Fibroblast of lung (primary cell): ENCODE measurements around the gene KLHL26. TPM values are rescaled to one million over a fixed set of nuclear protein-coding genes. Genes with fewer than 3 reads are reported as not detected.

ENCODE experiments used
- DNase-seq, 2 donors: peaks; one replicate each; pipeline versions ENCODE4 v3.0.0 to v3.0.0-alpha.2; 2010; ENCODE audit warnings: low read depth in 2 of 2
- H2AFZ ChIP-seq: 2 replicates; pipeline ENCODE4 v1.5.1; 2012; ENCODE audit warnings: low read length, control low read depth, inconsistent platforms
- H3K27ac ChIP-seq: 2 replicates; pipeline ENCODE4 v1.5.1; 2011; ENCODE audit warnings: low read length, control low read depth; ENCODE audit not compliant: insufficient read depth
- H3K27me3 ChIP-seq: 2 replicates; pipeline ENCODE4 v1.5.1; 2011; ENCODE audit warnings: mild to moderate bottlenecking, low read length; ENCODE audit not compliant: control insufficient read depth, insufficient read depth
- H3K36me3 ChIP-seq: 2 replicates; pipeline ENCODE4 v1.5.1; 2011; ENCODE audit warnings: low read length; ENCODE audit not compliant: control insufficient read depth, insufficient read depth
- H3K4me1 ChIP-seq: 2 replicates; pipeline ENCODE4 v1.5.1; 2011; ENCODE audit warnings: low read length; ENCODE audit not compliant: control insufficient read depth, insufficient read depth; ENCODE audit errors: extremely low read depth
- H3K4me2 ChIP-seq: 2 replicates; pipeline ENCODE4 v1.5.1; 2011; ENCODE audit warnings: low read length, control low read depth; ENCODE audit not compliant: insufficient read depth; ENCODE audit errors: extremely low read depth
- H3K4me3 ChIP-seq, 4 experiments: fragments of 200-600 bp in 1 of 4; sonication (generic) in 1 of 4; replicated peaks in 1 of 4; 2 replicates each; pipeline ENCODE4 v1.5.1; 2011 to 2016; ENCODE audit warnings: low read length in 4 of 4, low read depth in 3 of 4, mild to moderate bottlenecking in 3 of 4, control low read depth in 2 of 4, inconsistent platforms in 1 of 4, mixed read lengths in 1 of 4; ENCODE audit not compliant: insufficient read depth in 1 of 4; ENCODE audit errors: control extremely low read depth in 1 of 4
- H3K79me2 ChIP-seq: 2 replicates; pipeline ENCODE4 v1.5.1; 2012; ENCODE audit warnings: mild to moderate bottlenecking, low read length, inconsistent platforms; ENCODE audit not compliant: control insufficient read depth, insufficient read depth
- H3K9ac ChIP-seq: 2 replicates; pipeline ENCODE4 v1.5.1; 2011; ENCODE audit warnings: mild to moderate bottlenecking, low read length, control low read depth; ENCODE audit not compliant: insufficient read depth
- H3K9me3 ChIP-seq: 2 replicates; pipeline ENCODE4 v1.5.1; 2012; ENCODE audit warnings: low read depth, low read length; ENCODE audit not compliant: control insufficient read depth, insufficient read depth
- H4K20me1 ChIP-seq: 2 replicates; pipeline ENCODE4 v1.5.1; 2011; ENCODE audit warnings: low read length; ENCODE audit not compliant: control insufficient read depth, insufficient read depth; ENCODE audit errors: extremely low read depth
- CTCF ChIP-seq, 2 donors: IDR thresholded peaks in 1 of 2; conservative IDR thresholded peaks in 1 of 2; 1 replicate in 1 of 2; 2 replicates in 1 of 2; pipeline ENCODE4 v1.5.1; 2011 to 2012; ENCODE audit warnings: low read length in 2 of 2, control low read depth in 1 of 2, inconsistent platforms in 1 of 2, low read depth in 1 of 2, mild to moderate bottlenecking in 1 of 2
- EZH2 ChIP-seq: IDR thresholded peaks from 2 replicates; pipeline ENCODE4 v1.5.1; 2012; ENCODE audit warnings: low read length, control low read depth, mild to moderate bottlenecking; ENCODE audit errors: missing control alignments
- polyA plus RNA-seq, 2 donors: library from polyadenylated mRNA; depleted of rRNA in 1 of 2; stranded (reverse) in 1 of 2; unstranded in 1 of 2; fragments of >200 nt; gene quantifications; 2 replicates each; pipeline ENCODE4 v1.2.1, GENCODE V29; 2011 to 2012; ENCODE audit warnings: missing spikeins in 1 of 2
- total RNA-seq: library from RNA; depleted of rRNA; stranded (reverse); fragments of >200 nt; gene quantifications from 2 replicates; pipeline ENCODE4 v1.2.1, GENCODE V29; 2014

KLHL26 gene
- total and polyA plus RNA-seq, 2 donors (not counting 1 experiment from before 2014, with no cell fraction given) = 1.4 to 3.5 TPM

- Histone ChIP-seq H3K27ac (no peak overlapping the region), H3K79me2 (no peaks in the 10 kb centered on the region), H4K20me1 (no peaks in the 10 kb centered on the region), H3K4me3 (no peak overlapping the region), H3K9me3 (no peaks in the 10 kb centered on the region), H3K4me2 (no peak overlapping the region), H3K36me3 (no peaks in the 10 kb centered on the region), H3K27me3 (peaks cover 3% of the 10 kb centered on the region), H2AFZ (no peak overlapping the region), H3K9ac (no peak overlapping the region), H3K4me1 (peaks cover 41% of the 10 kb centered on the region)
- no peak for DNase-seq
- no peak for TF ChIP-seq EZH2
- no peak for TF ChIP-seq CTCF (conservative IDR thresholded peaks at IDR 0.05 in 1 of 2, IDR thresholded peaks at IDR 0.05 in 1 of 2; ENCODE audit: low read depth in 1 of 2, low read length in 2 of 2)
Measured at GRCh38 chr19:18653853-18654252, 17.0 kb downstream of the KLHL26 start.

- Histone ChIP-seq H3K9me3 (no peaks in the 10 kb centered on the region), H3K4me3 (no peak overlapping the region), H3K27ac (no peak overlapping the region), H2AFZ (no peak overlapping the region), H3K36me3 (no peaks in the 10 kb centered on the region), H3K4me2 (no peak overlapping the region), H3K9ac (no peak overlapping the region), H4K20me1 (no peaks in the 10 kb centered on the region), H3K4me1 (peaks cover 38% of the 10 kb centered on the region), H3K27me3 (peaks cover 3% of the 10 kb centered on the region), H3K79me2 (no peaks in the 10 kb centered on the region)
- DNase-seq = no peak
- no peak for TF ChIP-seq CTCF (conservative IDR thresholded peaks at IDR 0.05 in 1 of 2, IDR thresholded peaks at IDR 0.05 in 1 of 2; ENCODE audit: low read depth in 1 of 2, low read length in 2 of 2)
- no peak for TF ChIP-seq EZH2
Measured at GRCh38 chr19:18654469-18654868, 17.6 kb downstream of the KLHL26 start.

- peaks cover 39% of the 10 kb centered on the region for H3K4me1 ChIP-seq
- no peak overlapping the region for H2AFZ ChIP-seq
- no peak overlapping the region for H3K4me3 ChIP-seq
- no peak overlapping the region for H3K9ac ChIP-seq
- H3K79me2 ChIP-seq = no peaks in the 10 kb centered on the region
- no peaks in the 10 kb centered on the region for H3K9me3 ChIP-seq
- no peak for DNase-seq
- H3K36me3 ChIP-seq = no peaks in the 10 kb centered on the region
- H3K27me3 ChIP-seq = peaks cover 3% of the 10 kb centered on the region
- H3K4me2 ChIP-seq = no peak overlapping the region
- no peaks in the 10 kb centered on the region for H4K20me1 ChIP-seq
- TF ChIP-seq CTCF (conservative IDR thresholded peaks at IDR 0.05 in 1 of 2, IDR thresholded peaks at IDR 0.05 in 1 of 2; ENCODE audit: low read depth in 1 of 2, low read length in 2 of 2) = no peak
- no peak for TF ChIP-seq EZH2
- H3K27ac ChIP-seq = no peak overlapping the region
Measured at GRCh38 chr19:18655173-18655844, 18.5 kb downstream of the KLHL26 start.
